HG03025 (cell line): ENCODE data around the gene ADCY9.
"Not testable (repeated sequence)": the region's sequence is repeated elsewhere in the genome, so short reads cannot be mapped to it uniquely, and the experiment has no call there.

Source experiments
- ATAC-seq: cut with Tn5 transposase; IDR thresholded peaks from one replicate; pipeline ENCODE4 v1.9.1; 2021; ENCODE audit warnings: mild to moderate bottlenecking, moderate library complexity; ENCODE audit not compliant: unreplicated experiment, low FRiP score

The ADCY9 gene

DNA sequence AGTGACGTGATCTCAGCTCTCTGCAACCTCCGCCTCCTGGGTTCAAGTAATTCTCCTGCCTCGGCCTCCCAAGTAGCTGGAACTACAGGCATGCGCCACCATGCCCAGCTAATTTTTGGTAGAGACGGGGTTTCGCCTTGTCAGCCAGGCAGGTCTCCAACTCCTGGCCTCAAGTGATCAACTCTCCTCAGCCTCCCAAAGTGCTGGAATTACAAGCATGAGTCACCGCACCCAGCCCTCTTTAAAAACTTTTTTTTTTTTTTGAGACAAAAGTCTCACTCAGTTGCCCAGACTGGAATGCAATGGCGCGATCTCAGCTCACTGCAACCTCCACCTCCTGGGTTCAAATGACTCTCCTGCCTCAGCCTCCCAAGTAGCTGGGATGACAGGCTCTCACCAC, 43.1 kb downstream of the ADCY9 start:
- not testable (repeated sequence) for ATAC-seq

DNA sequence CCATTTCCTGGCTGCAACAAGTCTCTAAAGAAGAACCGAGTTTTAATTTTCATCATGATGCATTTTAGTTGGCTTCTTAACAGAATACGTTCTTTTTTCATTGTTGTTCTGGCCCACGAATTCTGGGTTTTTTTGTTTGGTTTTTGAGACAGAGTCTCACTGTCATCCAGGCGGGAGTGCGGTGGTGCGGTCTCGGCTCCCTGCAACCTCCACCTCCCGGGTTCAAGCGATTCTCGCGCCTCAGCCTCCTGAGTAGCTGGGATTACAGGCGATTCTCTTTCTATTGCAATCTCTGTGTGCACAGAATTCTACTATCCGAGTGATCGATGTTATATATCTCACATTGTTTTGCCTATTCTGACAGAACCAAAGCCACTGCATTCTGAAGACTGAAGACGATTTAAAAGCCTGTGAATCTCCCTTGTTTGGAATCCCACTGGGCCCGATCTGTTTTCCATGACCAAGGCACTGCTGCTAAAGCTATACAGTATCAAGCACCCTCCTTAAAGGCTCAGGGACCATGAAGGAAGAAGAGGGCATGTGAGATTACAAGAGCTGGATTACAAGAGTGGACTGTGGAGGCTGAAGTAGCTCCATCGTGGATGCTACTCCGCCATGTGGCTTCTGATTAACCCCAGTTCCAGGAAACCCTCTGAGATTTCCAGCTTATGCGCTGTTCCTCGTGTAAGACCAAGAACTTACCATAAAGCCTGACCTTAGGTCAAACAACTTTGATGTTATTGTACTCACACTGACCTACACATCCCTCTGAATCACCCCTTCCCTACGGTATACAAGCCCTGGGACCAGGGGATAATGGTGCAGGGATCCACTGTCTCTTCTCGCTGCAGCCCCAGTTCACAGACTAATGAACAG, 44.3 kb downstream of the ADCY9 start:
- ATAC-seq: no peak

DNA sequence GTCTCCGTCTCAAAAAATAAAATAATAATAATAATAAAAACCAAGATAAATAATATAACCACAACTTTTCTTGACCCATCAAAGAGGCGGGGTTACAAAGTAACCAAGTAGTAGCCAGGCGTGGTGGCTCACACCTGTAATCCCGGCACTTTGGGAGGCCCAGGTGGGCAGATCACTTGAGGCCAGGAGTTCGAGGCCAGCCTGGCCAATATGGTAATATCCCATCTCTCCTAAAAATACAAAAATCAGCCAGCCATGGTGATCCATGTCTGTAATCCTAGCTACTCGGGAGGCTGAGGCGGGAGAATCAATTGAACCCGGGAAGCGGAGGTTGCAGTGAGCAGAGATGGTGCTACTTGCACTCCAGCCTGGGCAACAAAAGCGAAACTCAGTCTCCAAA, 45.3 kb downstream of the ADCY9 start:
- ATAC-seq: no peak

- no peak for ATAC-seq
Observed at GRCh38 chr16:4067262-4068001, 48.8 kb downstream of the ADCY9 start.

- ATAC-seq: no peak
Observed at GRCh38 chr16:4064950-4065352, 51.3 kb downstream of the ADCY9 start.

GRCh38 chr16:4062212-4062802, 53.9 kb downstream of the ADCY9 start:
- ATAC-seq: no peak

GRCh38 chr16:4060823-4061222, 55.4 kb downstream of the ADCY9 start:
- ATAC-seq: no peak

- ATAC-seq: no peak
Observed at GRCh38 chr16:4060009-4060408, 56.2 kb downstream of the ADCY9 start.

DNA sequence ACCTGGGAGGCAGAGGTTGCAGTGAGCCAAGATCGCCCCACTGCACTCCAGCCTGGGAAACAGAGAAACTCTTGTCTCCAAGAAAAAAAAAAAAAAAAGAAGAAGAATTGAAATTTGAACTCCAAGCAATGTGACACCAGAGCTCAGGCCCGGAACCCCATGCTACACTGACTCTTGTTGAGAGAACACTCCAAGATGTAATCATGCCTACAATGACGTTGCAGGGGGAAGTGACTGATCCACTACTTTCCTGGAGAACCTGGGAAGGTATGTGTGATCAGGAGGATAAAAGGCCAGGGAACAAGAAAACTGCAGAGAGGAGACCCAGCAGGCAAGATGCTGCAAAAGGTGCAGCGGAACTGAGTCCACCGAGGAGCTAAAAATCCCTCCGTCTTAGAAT, 57.9 kb downstream of the ADCY9 start:
- ATAC-seq: no peak

DNA sequence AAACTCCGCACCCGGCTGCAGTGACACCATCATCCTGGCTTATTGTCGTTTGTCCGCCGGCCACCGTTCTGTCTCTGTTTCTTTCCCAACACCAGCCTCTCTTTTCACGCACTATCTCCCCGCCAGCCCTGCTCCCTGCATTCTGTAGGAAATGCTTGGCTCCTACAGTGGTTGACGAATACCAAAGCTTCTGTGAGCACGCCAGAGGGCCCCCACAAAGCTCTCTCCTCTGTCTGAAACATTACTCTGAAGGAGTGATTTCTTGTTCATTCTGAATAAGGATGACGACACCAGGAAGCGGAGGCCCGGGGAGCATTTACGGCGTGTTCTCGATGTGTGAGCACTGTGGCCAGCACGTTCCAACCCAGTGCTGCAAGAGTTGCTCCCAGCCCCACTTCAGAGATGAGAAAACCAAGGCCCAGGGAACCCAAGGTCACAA, 58.8 kb downstream of the ADCY9 start:
- ATAC-seq: no peak

GRCh38 chr16:4056161-4057105, 59.8 kb downstream of the ADCY9 start:
- no peak for ATAC-seq

DNA sequence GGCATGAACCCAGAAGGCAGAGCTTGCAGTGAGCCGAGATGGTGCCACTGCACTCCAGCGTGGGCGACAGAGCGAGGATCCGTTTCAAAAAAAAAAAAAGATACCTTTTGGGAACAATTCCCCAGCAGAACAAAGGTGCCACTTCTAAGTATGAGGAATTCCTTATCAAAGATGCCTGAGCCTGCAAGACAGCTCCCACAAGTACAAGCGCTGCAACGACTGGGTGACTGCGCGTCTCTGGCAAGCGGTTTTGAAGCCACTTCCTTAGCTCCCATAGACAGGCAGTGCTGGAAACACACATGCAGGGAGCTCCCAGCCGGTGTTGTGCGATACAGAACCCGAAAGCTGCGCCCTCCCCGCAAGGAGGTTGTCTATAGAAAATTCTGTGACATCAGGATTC, 60.5 kb downstream of the ADCY9 start:
- no peak for ATAC-seq

DNA sequence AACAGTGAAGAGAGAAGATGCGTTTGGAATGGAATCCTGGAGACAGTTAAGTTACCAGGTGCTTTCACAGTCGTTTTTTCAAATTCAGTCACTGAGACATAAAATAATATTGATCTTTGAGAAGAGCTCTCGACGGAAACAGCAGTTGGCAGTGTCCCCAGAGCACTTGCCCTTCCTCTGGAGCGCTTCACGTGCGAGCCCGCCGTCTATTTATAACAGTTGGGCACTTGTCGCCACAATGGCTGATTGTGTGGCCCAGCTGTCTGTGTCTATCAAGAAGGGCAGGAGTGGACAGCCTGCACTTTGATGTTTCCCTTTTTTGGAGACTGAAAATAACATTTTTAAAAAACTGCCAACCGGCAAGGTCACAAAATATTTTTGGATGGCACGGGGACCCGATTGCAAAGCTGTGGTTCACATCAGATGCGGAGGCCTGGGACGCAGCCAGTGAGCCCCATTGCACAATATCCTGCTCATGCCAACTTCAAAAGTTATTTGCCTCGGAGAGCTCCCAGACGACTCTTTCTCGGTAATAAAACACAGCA, 62.9 kb downstream of the ADCY9 start:
- ATAC-seq: no peak

DNA sequence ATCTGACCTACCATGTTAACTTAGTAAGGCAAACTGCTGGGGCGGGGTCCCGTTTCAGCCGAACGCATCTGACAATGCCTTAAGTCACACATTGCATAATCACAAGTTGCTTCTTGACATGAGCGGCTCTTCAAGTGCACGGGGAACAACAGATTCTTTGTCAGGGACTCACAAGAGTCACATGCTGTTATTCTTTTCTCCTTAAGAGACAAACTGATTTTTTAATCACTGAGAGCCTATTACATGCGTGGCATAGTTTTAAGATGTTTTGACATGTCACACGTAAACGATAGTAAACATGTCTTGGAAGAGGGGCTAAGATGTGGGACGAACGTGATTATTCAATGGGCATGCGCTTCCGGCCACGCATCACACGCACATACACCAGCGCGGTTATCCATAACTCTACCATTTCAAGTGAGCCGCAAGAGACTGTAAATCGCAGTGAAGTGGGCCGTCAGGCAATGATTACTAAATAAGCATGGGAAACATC, 63.4 kb downstream of the ADCY9 start:
- no peak for ATAC-seq

DNA sequence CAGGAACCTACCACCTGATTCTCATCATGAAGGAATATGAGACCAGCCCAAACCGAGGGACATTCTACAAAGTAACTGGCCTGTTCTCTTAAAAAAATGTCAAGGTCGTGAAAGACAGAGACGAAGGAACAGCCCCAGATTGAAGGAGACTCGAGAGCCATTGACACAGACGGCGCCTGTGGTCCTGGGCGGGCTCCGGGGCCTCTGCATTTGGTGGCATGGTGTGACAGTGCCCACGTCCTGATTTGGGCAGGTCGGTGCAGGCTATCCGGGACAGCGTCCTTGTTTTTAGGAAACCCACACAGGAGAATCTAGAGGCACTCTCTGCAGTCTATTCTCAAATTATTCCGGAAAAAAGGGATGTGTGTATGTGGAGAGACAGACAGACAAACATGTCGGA, 64.1 kb downstream of the ADCY9 start:
- ATAC-seq: no peak

DNA sequence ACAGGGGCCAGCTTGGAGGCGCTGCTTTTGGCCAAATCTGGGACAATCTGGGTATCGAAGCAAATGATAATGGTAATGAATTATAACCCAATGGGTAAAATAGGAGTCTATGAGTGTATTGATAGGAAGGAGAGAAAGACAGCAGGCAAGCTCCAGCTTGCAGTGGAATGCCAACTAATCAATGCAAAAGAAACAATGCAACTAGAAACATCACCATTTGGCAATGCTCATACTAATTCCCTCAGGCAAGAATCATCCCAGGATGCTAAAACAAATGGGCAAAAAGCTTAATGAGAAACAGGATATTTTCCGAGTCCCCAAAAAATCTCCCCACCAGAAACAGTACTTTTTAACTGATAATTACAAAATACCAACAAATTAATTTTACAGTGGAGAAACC, 64.7 kb downstream of the ADCY9 start:
- no peak for ATAC-seq

DNA sequence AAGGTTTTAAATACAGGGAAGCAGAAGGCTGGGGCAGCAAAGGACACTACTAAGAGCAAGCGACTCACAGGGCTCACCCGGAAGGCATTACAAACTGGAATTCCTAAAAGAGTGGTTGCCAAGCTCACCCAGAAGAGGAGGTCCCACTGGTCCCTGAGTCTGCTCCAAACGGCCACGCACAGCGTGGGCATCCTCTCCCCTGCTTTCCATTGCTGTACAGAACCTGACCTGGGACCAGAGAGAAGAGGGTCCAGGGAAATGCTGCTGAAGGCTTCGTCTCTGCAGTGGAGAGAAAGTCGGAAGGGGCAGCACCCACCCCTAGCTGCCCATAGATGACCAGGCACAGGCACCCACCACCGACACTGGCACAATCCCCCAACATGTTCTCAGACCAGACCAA, 67.2 kb downstream of the ADCY9 start:
- no peak for ATAC-seq

- ATAC-seq: no peak
Observed at GRCh38 chr16:4048481-4048880, 67.8 kb downstream of the ADCY9 start.

GRCh38 chr16:4046221-4046620, 70.0 kb downstream of the ADCY9 start:
- no peak for ATAC-seq

DNA sequence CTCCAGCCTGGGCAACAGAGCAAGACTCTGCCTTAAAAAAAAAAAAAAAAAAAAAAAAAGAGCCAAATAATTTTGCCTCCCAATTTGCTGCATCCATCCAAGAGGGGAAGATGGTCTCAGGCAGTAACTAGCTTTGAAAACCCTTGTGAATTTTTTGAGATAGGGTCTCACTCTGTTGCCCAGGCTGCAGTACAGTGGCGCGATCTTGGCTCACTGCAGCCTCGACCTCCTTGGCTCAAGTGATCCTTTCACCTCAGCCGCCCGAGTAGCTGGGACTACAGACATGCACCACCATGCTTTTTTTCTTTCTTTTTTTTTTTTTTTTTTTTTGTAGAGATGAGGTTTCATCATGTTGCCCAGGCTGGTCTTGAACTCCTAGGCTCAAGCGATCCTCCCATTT, 70.7 kb downstream of the ADCY9 start:
- ATAC-seq: not testable (repeated sequence)
